ENCODE data around the gene EDRF1.

Gene EDRF1

DNA sequence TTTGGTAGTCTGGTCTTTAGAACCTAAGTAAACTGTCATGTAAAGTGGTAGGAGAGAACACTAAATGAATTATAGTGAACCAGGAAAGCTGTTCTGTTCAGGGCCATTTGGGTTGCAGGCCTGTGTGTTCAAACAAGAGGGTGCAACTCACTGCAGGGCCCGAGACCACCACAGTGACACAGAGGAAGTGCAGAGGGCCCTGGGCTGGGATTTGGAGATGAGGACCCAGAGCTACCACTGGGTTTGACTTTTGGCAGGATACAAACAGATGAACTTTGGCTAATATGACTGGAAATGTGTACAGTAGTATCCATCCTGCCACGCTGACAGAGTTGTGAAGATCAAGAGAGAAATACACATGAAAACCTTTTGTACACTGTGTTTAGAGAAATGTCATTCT, 46.3 kb downstream of the EDRF1 start:
- Histone ChIP-seq H3K36me3 (ENCODE audit: control insufficient read depth, low read length) (peaks cover 57% of the 10 kb centered on the region), H4K20me1 (ENCODE audit: control insufficient read depth, insufficient read depth, low read depth, low read length) (no peaks in the 10 kb centered on the region), H3K4me1 (ENCODE audit: control insufficient read depth, low read length) (no peaks in the 10 kb centered on the region), H3K4me3 (ENCODE audit: low read length) (no peak overlapping the region), H3K9me3 (ENCODE audit: control insufficient read depth, insufficient read depth, low read length) (no peaks in the 10 kb centered on the region), H3K79me2 (ENCODE audit: control insufficient read depth, low read length) (no peaks in the 10 kb centered on the region), H3K27ac (ENCODE audit: low read depth, low read length) (no peak overlapping the region), H3K4me2 (ENCODE audit: low read length) (no peak overlapping the region), H3K9me2 (replicated peaks; ENCODE audit: control insufficient read depth, low read length) (no peaks in the 10 kb centered on the region), H3K27me3 (ENCODE audit: control insufficient read depth, low read length) (no peaks in the 10 kb centered on the region), H3F3A (ENCODE audit: control insufficient read depth, insufficient read depth) (0 out of 2 replicates have a peak, but pooled peaks cover 2% of the 10 kb centered on the region)
- TF ChIP-seq EZH2phosphoT487 (IDR thresholded peaks at IDR 0.05; ENCODE audit: borderline replicate concordance, low read length) (no peak), CTCF (IDR thresholded peaks at IDR 0.05; ENCODE audit: low read depth, low read length, poor library complexity, severe bottlenecking) (no peak)

- 0 out of 2 replicates have a peak, but pooled peaks cover 2% of the 10 kb centered on the region for H3F3A ChIP-seq (ENCODE audit: control insufficient read depth, insufficient read depth)
- no peaks in the 10 kb centered on the region for H3K27me3 ChIP-seq (ENCODE audit: control insufficient read depth, low read length)
- H3K4me3 ChIP-seq (ENCODE audit: low read length) = no peak overlapping the region
- H3K27ac ChIP-seq (ENCODE audit: low read depth, low read length) = no peak overlapping the region
- H3K4me1 ChIP-seq (ENCODE audit: control insufficient read depth, low read length) = no peaks in the 10 kb centered on the region
- H4K20me1 ChIP-seq (ENCODE audit: control insufficient read depth, insufficient read depth, low read depth, low read length) = no peaks in the 10 kb centered on the region
- no peaks in the 10 kb centered on the region for H3K79me2 ChIP-seq (ENCODE audit: control insufficient read depth, low read length)
- no peaks in the 10 kb centered on the region for H3K9me2 ChIP-seq (replicated peaks; ENCODE audit: control insufficient read depth, low read length)
- peaks cover 50% of the 10 kb centered on the region for H3K36me3 ChIP-seq (ENCODE audit: control insufficient read depth, low read length)
- no peak overlapping the region for H3K4me2 ChIP-seq (ENCODE audit: low read length)
- no peak for TF ChIP-seq CTCF (IDR thresholded peaks at IDR 0.05; ENCODE audit: low read depth, low read length, poor library complexity, severe bottlenecking)
- TF ChIP-seq EZH2phosphoT487 (IDR thresholded peaks at IDR 0.05; ENCODE audit: borderline replicate concordance, low read length) = no peak
- H3K9me3 ChIP-seq (ENCODE audit: control insufficient read depth, insufficient read depth, low read length) = no peaks in the 10 kb centered on the region
Observed at GRCh38 chr10:125766511-125766910, 47.0 kb downstream of the EDRF1 start.

DNA sequence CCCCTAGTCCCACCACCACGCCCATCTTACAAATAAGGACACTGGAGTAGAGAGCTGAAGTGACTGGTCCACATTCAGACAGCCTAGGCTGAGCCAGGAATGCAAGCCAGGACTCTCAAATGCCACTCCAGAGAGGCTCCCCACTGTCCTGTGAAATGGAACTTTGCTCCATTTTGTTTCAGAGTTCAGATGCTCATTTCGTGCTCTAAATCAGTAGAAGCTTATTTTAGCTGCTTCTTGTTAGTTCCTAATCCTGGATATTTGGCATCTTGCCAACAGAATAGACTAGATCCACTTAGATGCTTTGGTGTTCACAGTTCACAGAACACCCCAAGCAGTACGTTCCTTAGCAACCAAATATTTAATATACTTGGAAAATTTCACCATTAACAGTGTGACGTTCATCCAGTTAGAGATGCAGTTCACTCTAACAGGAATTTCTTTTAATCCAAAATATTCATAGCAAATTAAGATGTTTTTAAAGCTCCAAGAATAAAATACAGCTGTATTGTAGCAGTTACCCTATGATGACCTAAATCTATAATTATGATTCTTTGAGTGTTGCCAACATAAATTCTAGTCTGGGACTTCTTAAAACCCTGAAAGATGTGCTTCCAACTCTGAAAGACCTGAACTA, 48.8 kb downstream of the EDRF1 start:
- H3K9me3 ChIP-seq (ENCODE audit: control insufficient read depth, insufficient read depth, low read length) = no peaks in the 10 kb centered on the region
- H3K4me1 ChIP-seq (ENCODE audit: control insufficient read depth, low read length) = no peaks in the 10 kb centered on the region
- peaks cover 32% of the 10 kb centered on the region for H3K36me3 ChIP-seq (ENCODE audit: control insufficient read depth, low read length)
- no peaks in the 10 kb centered on the region for H3K9me2 ChIP-seq (replicated peaks; ENCODE audit: control insufficient read depth, low read length)
- no peaks in the 10 kb centered on the region for H4K20me1 ChIP-seq (ENCODE audit: control insufficient read depth, insufficient read depth, low read depth, low read length)
- no peak overlapping the region for H3K4me2 ChIP-seq (ENCODE audit: low read length)
- no peaks in the 10 kb centered on the region for H3K27me3 ChIP-seq (ENCODE audit: control insufficient read depth, low read length)
- H3K79me2 ChIP-seq (ENCODE audit: control insufficient read depth, low read length) = no peaks in the 10 kb centered on the region
- no peak for TF ChIP-seq EZH2phosphoT487 (IDR thresholded peaks at IDR 0.05; ENCODE audit: borderline replicate concordance, low read length)
- no peak for TF ChIP-seq CTCF (IDR thresholded peaks at IDR 0.05; ENCODE audit: low read depth, low read length, poor library complexity, severe bottlenecking)
- no peak overlapping the region for H3K4me3 ChIP-seq (ENCODE audit: low read length)
- no peak overlapping the region for H3K27ac ChIP-seq (ENCODE audit: low read depth, low read length)
- 0 out of 2 replicates have a peak, but pooled peaks cover 2% of the 10 kb centered on the region for H3F3A ChIP-seq (ENCODE audit: control insufficient read depth, insufficient read depth)

Data from DOHH2 (cell line).